Measurements from ENCODE around the gene EHD2. TPM values are rescaled to one million over a fixed set of nuclear protein-coding genes. Genes with fewer than 3 reads are reported as not detected.

Gene EHD2
- total RNA-seq = 1.3 TPM

DNA sequence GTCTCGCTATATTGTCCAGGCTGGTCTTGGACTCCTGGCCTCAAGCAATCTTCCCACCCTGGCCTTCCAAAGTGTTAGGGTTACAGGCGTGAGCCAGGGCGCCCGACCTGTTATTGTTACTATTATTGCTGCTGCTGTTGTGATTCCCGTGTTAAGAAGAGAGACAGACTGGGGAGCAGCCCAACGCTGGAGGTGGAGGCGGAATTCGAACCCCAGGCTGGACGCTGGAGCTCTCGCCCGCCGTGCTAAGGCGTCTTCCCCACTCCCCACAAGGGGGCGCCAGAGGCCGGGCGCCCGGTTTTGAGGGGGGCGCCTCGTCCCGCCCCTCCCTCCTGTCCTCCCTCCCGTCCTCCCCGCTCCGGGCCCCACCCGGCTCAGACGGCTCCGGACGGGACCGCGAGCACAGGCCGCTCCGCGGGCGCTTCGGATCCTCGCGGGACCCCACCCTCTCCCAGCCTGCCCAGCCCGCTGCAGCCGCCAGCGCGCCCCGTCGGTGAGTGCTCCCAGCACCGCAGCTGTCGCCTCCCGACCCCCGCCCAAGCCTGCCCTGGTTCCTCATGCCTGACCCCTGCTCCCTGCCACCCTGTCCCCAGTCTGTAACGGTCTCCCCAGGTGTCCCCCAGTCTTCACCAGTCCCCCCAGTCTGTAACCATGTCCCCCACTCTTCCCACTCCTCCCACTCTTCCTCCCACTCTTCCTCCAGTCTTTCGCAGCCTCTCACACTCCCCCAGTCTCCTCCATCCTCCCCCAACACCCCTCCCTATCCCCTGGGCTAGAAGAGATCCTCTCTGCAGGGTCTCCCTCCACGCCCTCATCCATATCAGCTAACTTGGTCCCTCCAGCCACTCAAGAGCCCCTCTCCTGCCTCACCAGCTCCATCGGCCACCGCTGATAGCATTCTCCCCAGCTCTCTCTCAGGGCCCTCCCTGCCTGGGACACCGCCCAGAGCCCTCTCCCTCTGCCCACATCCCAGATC lies at the start of gene EHD2:
Gene EHD2 (plus strand): TSS at position 377 of the 976 bp plus-strand sequence. CDS start 3,191 bp downstream, outside the sequence.

GRCh38 chr19:47745010-47745901 lies 32.0 kb downstream of the EHD2 start, which contains the start of gene NOP53:
TSS of gene NOP53 (plus strand) at chr19:47745546. CDS start at chr19:47745560, 14 bp downstream.

GRCh38 chr19:47778049-47778953 lies 65.1 kb downstream of the EHD2 start, which contains the start of gene SELENOW:
TSS of gene SELENOW (plus strand) at chr19:47778703. CDS start at chr19:47778786, 83 bp downstream.

Small RNA genes within 50 kb of the gene (small RNA-seq; reads per million reads assigned to genes)
- gene SNORD23 (ENCODE audit: low replicate concordance) = not detected

Other genes starting within 250 kb of the EHD2 start
- gene SLC8A2, start 241.5 kb upstream of the EHD2 start, total RNA-seq = 42.3 TPM
- 6.9 TPM for gene KPTN, start 229.2 kb upstream of the EHD2 start, total RNA-seq
- 59.2 TPM for gene NAPA, start 198.4 kb upstream of the EHD2 start, total RNA-seq
- gene ZNF541, start 140.3 kb upstream of the EHD2 start, total RNA-seq = under 0.01 TPM
- 12.8 TPM for gene BICRA, start 104.3 kb upstream of the EHD2 start, total RNA-seq
- 55.1 TPM for gene NOP53, start 32.1 kb downstream of the EHD2 start, total RNA-seq
- 191 TPM for gene SELENOW, start 65.3 kb downstream of the EHD2 start, total RNA-seq
- gene TPRX1, start 91.1 kb downstream of the EHD2 start, total RNA-seq = not detected
- gene CRX, start 108.5 kb downstream of the EHD2 start, total RNA-seq = not detected
- gene TPRX2, start 145.8 kb downstream of the EHD2 start, total RNA-seq = not detected
- gene SULT2A1, start 172.9 kb downstream of the EHD2 start, total RNA-seq = not detected

Data from parietal lobe (tissue), 2 donors.